Activated CD8-positive, alpha-beta memory T cell treated with anti-CD3 and anti-CD28 coated beads for 36 hours (primary cell): Measurements from ENCODE around the gene MYH1. TPM values are rescaled to one million over a fixed set of nuclear protein-coding genes. Genes with fewer than 3 reads are reported as not detected.

Experiments used
- CTCF ChIA-PET: fragments of 350-600 bp; sonication (Branson Sonifier 250); formaldehyde crosslinking; loops from one replicate; lab custom pipeline; 2021; ENCODE audit warnings: antibody characterized with exemption; lab: Charles Lee
- POLR2A ChIA-PET: fragments of 350-600 bp; sonication (Branson Sonifier 250); formaldehyde crosslinking; loops from one replicate; lab custom pipeline; 2021; ENCODE audit warnings: antibody characterized with exemption; lab: Charles Lee
- total RNA-seq, 2 experiments: library from RNA; stranded (reverse); gene quantifications; one replicate each; pipeline ENCODE4 v1.2.3, GENCODE V29; 2021

Gene MYH1
- total RNA-seq, 2 experiments from 2014 or later, result not detected

GRCh38 chr17:10499950-10500349, 18.4 kb downstream of the MYH1 start:
- ChIA-PET CTCF (no interaction called here), POLR2A (no interaction called here)

GRCh38 chr17:10492004-10492403, 26.3 kb downstream of the MYH1 start:
- POLR2A ChIA-PET, result no interaction called here

GRCh38 chr17:10482252-10482651, 36.1 kb downstream of the MYH1 start:
- ChIA-PET CTCF (no interaction called here), POLR2A (no interaction called here)

More at GRCh38 chr17:10492004-10492403, 26.3 kb downstream of the MYH1 start:
- CTCF ChIA-PET, result no interaction called here

GRCh38 chr17:10477701-10478100, 40.6 kb downstream of the MYH1 start:
- POLR2A ChIA-PET, result no interaction called here
- CTCF ChIA-PET, result no interaction called here

- ChIA-PET POLR2A (no interaction called here), CTCF (no interaction called here)
Observed at GRCh38 chr17:10474536-10474935, 43.8 kb downstream of the MYH1 start.

GRCh38 chr17:10471858-10472257, 46.5 kb downstream of the MYH1 start:
- POLR2A ChIA-PET, result no interaction called here
- CTCF ChIA-PET, result no interaction called here

GRCh38 chr17:10469459-10469858, 48.9 kb downstream of the MYH1 start, which contains the start of gene MYH4:
MYH4 (minus strand) TSS chr17:10469559; CDS start chr17:10466745, 2,814 bp downstream.
- POLR2A ChIA-PET, result no interaction called here
- CTCF ChIA-PET, result no interaction called here

GRCh38 chr17:10463402-10463801, 54.9 kb downstream of the MYH1 start:
- CTCF ChIA-PET, result no interaction called here
- POLR2A ChIA-PET, result no interaction called here

- ChIA-PET CTCF (no interaction called here), POLR2A (no interaction called here)
Observed at GRCh38 chr17:10460062-10460461, 58.3 kb downstream of the MYH1 start.

GRCh38 chr17:10458701-10459100, 59.6 kb downstream of the MYH1 start:
- ChIA-PET CTCF (no interaction called here), POLR2A (no interaction called here)

GRCh38 chr17:10457952-10458351, 60.4 kb downstream of the MYH1 start:
- POLR2A ChIA-PET, result no interaction called here
- CTCF ChIA-PET, result no interaction called here

GRCh38 chr17:10447026-10447931, 71.1 kb downstream of the MYH1 start:
- POLR2A ChIA-PET, result interaction anchor here (0.5 kb wide), 1 partner anchor 133 kb away, joined by 6 read pairs; no protein-coding TSS in a partner anchor
- CTCF ChIA-PET, result no interaction called here

Other genes starting within 250 kb of the MYH1 start
- gene MYH13, start 145.5 kb downstream of the MYH1 start, total RNA-seq, result not detected
- gene MYH8, start 96.6 kb downstream of the MYH1 start, total RNA-seq, result not detected
- gene MYH4, start 49.0 kb downstream of the MYH1 start, total RNA-seq, result not detected
- not detected for gene MYH2, start 31.1 kb upstream of the MYH1 start, total RNA-seq
- gene MYH3, start 138.8 kb upstream of the MYH1 start, total RNA-seq, result 1 to 10 TPM; 3.4 to 3.5 TPM
- 10 to 100 TPM; 45.4 to 48.5 TPM for gene SCO1, start 179.0 kb upstream of the MYH1 start, total RNA-seq
- 1 to 10 TPM; 8.6 to 8.8 TPM for gene ADPRM, start 179.1 kb upstream of the MYH1 start, total RNA-seq
- under 1 TPM; 0.44 to 0.90 TPM for gene TMEM220, start 211.5 kb upstream of the MYH1 start, total RNA-seq